Lower leg skin (tissue), 3 donors: ENCODE measurements around the gene CTSW.

Experiments
- CTCF ChIP-seq, 3 donors: fragments of 450-650 bp; IDR thresholded peaks; one replicate each; pipeline ENCODE4 v1.5.1; 2016; ENCODE audit warnings: antibody characterized with exemption in 3 of 3, mild to moderate bottlenecking in 3 of 3, moderate library complexity in 2 of 3
- POLR2A ChIP-seq, 2 donors: fragments of 450-650 bp; IDR thresholded peaks; one replicate each; pipeline ENCODE4 v1.6.1; 2016 to 2017; ENCODE audit warnings: antibody characterized with exemption in 2 of 2, mild to moderate bottlenecking in 1 of 2, moderate library complexity in 1 of 2

DNA sequence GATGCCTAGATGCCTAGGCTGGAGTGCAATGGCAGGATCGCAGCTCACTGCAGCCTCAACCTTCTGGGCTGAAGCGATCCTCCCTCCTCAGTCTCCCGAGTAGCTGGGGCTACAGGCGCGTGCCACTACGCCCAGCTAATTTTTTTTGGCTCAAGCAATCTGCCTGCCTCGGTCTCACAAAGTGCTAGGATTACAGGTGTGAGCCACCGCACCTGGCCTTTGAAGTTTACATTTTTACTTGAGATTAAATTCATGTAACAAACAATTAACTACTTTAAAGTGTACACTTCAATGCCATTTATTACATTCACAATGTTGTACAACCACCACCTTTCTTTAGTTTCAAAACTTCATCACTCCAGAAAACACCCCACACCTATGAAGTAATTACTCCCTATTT, 24.1 kb downstream of the CTSW start:
- no peak for TF ChIP-seq POLR2A (IDR thresholded peaks at IDR 0.05)
- no peak for TF ChIP-seq CTCF (IDR thresholded peaks at IDR 0.05)
